OCI-LY3 (cell line): ENCODE data around the gene PCDHA13.

Source experiments
- H2AFZ ChIP-seq: fragments of 200-600, 300-600 bp; shearing (Covaris generic); 2 replicates; pipeline ENCODE4 v1.6.0; 2014; ENCODE audit warnings: antibody characterized with exemption, low read depth, low read length
- H3K27ac ChIP-seq: fragments of 200-600, 300-600 bp; sonication (generic); 2 replicates; pipeline ENCODE4 v1.5.1; 2014; ENCODE audit warnings: mild to moderate bottlenecking, low read length, moderate library complexity, mixed read lengths
- H3K27me3 ChIP-seq: fragments of 200-600, 300-600 bp; sonication (generic); 2 replicates; pipeline ENCODE4 v1.6.1; 2014; ENCODE audit warnings: low read depth, low read length, mixed read lengths
- H3K36me3 ChIP-seq: fragments of 200-600, 300-600 bp; sonication (generic); replicated peaks from 2 replicates; pipeline ENCODE3; 2014; ENCODE audit warnings: low read depth, low read length, mixed read lengths
- H3K4me1 ChIP-seq: fragments of 300-600, 200-600 bp; sonication (generic); 2 replicates; pipeline ENCODE4 v1.6.1; 2014; ENCODE audit warnings: low read length, mixed read lengths
- H3K4me2 ChIP-seq: fragments of 200-600, 300-600 bp; sonication (generic); 2 replicates; pipeline ENCODE4 v1.6.1; 2014; ENCODE audit warnings: low read length, mixed read lengths
- H3K4me3 ChIP-seq: fragments of 300-600, 200-600 bp; sonication (generic); 2 replicates; pipeline ENCODE4 v1.5.1; 2014; ENCODE audit warnings: antibody characterized with exemption, mild to moderate bottlenecking, low read length, moderate library complexity
- H3K79me2 ChIP-seq: fragments of 300-600, 200-600 bp; shearing (Covaris generic); 2 replicates; pipeline ENCODE4 v1.6.1; 2014; ENCODE audit warnings: mild to moderate bottlenecking, low read length, mixed read lengths
- H3K9ac ChIP-seq: fragments of 300-600, 200-600 bp; shearing (Covaris generic); 2 replicates; pipeline ENCODE4 v1.6.0; 2014; ENCODE audit warnings: mild to moderate bottlenecking, low read length, moderate library complexity
- H3K9me3 ChIP-seq: fragments of 200-600, 300-600 bp; shearing (Covaris generic); 2 replicates; pipeline ENCODE4 v1.6.1; 2014; ENCODE audit warnings: low read length, mixed read lengths; ENCODE audit not compliant: insufficient read depth
- H4K20me1 ChIP-seq: fragments of 200-600, 300-600 bp; sonication (generic); 2 replicates; pipeline ENCODE4 v1.6.1; 2016; ENCODE audit warnings: low read length, mixed read lengths; ENCODE audit not compliant: insufficient read depth
- EZH2phosphoT487 ChIP-seq: fragments of 200-600 bp; shearing (Covaris generic); IDR thresholded peaks from 2 replicates; pipeline ENCODE4 v1.6.1; 2018; ENCODE audit warnings: antibody characterized with exemption, mixed run types, low read depth
- TF ChIP-seq, protein P1 (sequence below): fragments of 200-600, 300-600 bp; sonication (generic); IDR thresholded peaks from 2 replicates; pipeline ENCODE4 v1.5.1; 2014; ENCODE audit warnings: antibody characterized with exemption, low read length, low read depth

PCDHA13 gene

DNA sequence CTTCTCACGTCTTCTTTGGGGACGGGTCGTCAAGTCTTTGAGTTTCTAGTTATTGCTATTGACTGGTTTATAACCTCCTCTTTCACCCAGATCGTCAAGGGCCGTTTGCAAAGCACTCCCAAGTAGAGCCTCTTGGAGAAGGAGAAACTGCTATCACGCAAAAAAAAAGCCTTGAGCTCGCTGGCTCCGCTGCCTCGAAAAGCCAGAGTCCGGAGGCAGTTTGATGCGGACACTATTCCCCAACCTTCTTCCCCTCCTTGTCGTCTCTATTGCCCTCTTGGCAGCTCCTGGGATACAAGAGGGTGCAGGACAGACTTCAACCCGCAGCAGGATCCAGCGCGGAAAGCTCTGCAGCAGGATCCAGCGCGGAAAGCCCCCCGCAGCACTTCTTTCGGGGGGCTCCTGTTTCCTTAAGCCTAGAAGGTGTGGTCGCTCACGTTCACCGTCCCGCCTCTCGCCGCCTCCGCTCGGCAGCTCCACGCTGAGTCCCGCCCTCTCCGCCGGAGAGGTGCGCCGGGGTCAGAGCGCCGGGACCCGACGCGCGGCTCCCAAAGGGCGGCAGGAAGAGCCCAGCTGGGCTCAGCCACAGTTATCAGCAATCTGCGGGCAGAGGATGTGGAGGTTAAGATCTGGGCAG, 44.0 kb downstream of the PCDHA13 start, which contains the start of gene PCDHAC1:
Gene PCDHAC1, plus strand, starts transcription at position 494 of the 637 bp plus-strand sequence. CDS start 594 bp downstream, outside the sequence.
- no peaks in the 10 kb centered on the region for H3K4me1 ChIP-seq
- H3K9ac ChIP-seq: no peak within 1 kb of the TSS
- H3K4me2 ChIP-seq: no peak within 1 kb of the TSS
- H3K27me3 ChIP-seq: no peaks in the 10 kb centered on the region
- H3K27ac ChIP-seq: no peak within 1 kb of the TSS
- no peaks in the 10 kb centered on the region for H3K79me2 ChIP-seq
- H2AFZ ChIP-seq: no peak within 1 kb of the TSS
- no peak within 1 kb of the TSS for H3K4me3 ChIP-seq
- TF ChIP-seq, protein P1, sequence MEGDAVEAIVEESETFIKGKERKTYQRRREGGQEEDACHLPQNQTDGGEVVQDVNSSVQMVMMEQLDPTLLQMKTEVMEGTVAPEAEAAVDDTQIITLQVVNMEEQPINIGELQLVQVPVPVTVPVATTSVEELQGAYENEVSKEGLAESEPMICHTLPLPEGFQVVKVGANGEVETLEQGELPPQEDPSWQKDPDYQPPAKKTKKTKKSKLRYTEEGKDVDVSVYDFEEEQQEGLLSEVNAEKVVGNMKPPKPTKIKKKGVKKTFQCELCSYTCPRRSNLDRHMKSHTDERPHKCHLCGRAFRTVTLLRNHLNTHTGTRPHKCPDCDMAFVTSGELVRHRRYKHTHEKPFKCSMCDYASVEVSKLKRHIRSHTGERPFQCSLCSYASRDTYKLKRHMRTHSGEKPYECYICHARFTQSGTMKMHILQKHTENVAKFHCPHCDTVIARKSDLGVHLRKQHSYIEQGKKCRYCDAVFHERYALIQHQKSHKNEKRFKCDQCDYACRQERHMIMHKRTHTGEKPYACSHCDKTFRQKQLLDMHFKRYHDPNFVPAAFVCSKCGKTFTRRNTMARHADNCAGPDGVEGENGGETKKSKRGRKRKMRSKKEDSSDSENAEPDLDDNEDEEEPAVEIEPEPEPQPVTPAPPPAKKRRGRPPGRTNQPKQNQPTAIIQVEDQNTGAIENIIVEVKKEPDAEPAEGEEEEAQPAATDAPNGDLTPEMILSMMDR: no peak
- no peak for TF ChIP-seq EZH2phosphoT487
- no peaks in the 10 kb centered on the region for H4K20me1 ChIP-seq
- H3K9me3 ChIP-seq: no peaks in the 10 kb centered on the region
- H3K36me3 ChIP-seq: no peaks in the 10 kb centered on the region

DNA sequence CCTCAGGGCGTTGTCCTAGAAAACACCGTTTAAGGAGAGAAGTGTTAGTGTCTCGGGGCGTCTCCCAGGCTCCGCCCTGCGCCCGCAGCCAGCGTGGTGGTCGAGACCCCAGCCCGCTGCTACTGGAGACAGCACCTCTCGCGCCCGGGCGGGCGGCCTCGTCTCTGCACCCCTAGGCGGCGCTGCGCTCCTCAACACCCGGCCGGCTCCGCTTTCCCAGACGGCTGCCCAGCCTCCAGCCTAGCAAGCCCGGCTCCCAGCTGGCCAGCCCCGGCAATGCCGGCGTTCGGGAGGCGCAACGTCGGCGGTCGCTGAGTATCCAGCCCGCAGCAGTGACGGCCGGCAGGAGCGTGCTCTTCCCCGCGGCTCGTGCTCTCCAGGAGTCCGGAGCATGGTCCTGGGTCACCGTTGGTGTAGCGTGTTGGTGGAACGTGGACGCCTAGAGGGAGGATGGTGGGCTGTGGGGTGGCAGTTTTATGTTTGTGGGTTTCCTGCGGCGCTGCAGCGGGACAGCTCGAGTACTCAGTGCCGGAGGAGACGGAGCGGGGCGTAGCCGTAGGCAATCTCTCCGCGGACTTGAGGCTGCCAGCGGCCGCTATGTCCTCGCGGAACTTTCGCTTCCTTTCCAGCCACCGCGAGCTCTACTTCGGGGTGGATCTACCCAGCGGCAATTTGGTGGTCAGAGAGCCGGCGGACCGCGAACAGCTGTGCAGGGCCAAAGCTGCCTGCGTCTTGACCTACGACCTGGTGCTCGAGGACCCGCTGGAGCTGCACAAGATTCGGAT, 44.7 kb downstream of the PCDHA13 start:
- Histone ChIP-seq H3K27me3 (no peaks in the 10 kb centered on the region), H3K9ac (no peak overlapping the region), H2AFZ (no peak overlapping the region), H3K79me2 (no peaks in the 10 kb centered on the region), H3K4me3 (no peak overlapping the region), H3K27ac (no peak overlapping the region), H4K20me1 (no peaks in the 10 kb centered on the region), H3K4me2 (no peak overlapping the region), H3K4me1 (no peaks in the 10 kb centered on the region), H3K36me3 (no peaks in the 10 kb centered on the region), H3K9me3 (no peaks in the 10 kb centered on the region)
- TF ChIP-seq EZH2phosphoT487: no peak
- TF ChIP-seq, protein P1: no peak

DNA sequence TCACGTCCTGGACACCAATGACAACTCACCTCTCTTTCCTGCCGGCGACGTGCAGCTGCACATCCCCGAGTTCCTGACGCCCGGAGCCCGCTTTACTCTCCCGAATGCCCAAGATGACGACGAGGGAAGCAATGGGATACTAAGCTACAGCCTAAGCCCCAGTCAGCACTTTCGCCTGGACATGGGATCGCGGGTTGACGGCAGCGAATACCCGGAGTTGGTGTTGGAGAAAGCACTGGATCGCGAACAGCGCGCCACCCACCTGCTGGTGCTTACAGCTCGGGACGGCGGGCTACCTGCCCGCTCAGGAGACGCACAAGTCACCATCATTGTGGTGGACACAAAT, 45.3 kb downstream of the PCDHA13 start:
- Histone ChIP-seq H2AFZ (no peak overlapping the region), H3K36me3 (no peaks in the 10 kb centered on the region), H3K79me2 (no peaks in the 10 kb centered on the region), H3K4me1 (no peaks in the 10 kb centered on the region), H3K9ac (no peak overlapping the region), H3K27ac (no peak overlapping the region), H3K4me3 (no peak overlapping the region), H3K9me3 (no peaks in the 10 kb centered on the region), H4K20me1 (no peaks in the 10 kb centered on the region), H3K27me3 (no peaks in the 10 kb centered on the region), H3K4me2 (no peak overlapping the region)
- no peak for TF ChIP-seq EZH2phosphoT487
- TF ChIP-seq, protein P1: no peak
